GM19468 (cell line): ENCODE measurements around the gene MDGA2.
"Not testable (repeated sequence)": the region's sequence is repeated elsewhere in the genome, so short reads cannot be mapped to it uniquely, and the experiment has no call there.

Experiments
- ATAC-seq: cut with Tn5 transposase; IDR thresholded peaks from one replicate; pipeline ENCODE4 v1.9.1; 2021; ENCODE audit warnings: mild to moderate bottlenecking, moderate library complexity, moderate number of reproducible peaks; ENCODE audit not compliant: unreplicated experiment; ENCODE audit errors: extremely low read depth

Gene MDGA2

DNA sequence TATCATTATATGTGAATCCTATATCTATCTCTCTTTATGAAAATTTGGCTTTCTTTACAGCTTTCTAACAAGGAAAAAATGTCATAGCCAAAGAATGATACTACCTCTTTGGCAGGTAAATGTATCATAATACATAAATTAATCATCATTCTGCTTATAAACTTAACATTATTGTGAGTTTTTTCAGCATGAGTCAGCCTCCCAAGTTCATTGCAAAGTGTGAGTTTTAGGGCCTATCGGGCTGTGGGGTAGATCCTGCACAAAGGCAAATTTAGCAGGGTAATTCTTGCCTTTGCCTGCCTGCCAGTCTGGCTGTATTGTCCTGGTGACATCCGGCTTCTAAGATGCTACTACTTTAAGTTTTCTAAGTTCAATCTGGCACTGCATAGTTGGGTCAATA, 412.6 kb downstream of the MDGA2 start:
- ATAC-seq = no peak

DNA sequence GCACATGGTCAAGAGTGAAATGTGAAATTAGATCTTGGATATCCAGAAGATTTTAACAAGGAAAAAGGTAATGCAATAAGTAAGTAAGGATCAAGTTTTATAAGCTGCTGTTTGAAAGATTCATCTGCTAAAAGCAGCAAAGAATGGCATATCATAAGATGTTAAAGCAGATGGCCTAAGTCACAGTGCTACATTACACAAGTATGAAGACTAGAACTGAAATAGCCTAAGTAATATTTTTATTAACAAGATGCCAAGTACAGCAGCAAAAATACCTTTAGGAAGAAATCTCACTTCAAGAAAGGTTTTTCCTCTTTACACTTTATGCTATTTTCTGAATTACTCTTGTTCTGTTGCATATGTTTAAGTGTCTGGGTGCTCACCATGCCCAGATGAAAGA, 414.1 kb downstream of the MDGA2 start:
- ATAC-seq = no peak

DNA sequence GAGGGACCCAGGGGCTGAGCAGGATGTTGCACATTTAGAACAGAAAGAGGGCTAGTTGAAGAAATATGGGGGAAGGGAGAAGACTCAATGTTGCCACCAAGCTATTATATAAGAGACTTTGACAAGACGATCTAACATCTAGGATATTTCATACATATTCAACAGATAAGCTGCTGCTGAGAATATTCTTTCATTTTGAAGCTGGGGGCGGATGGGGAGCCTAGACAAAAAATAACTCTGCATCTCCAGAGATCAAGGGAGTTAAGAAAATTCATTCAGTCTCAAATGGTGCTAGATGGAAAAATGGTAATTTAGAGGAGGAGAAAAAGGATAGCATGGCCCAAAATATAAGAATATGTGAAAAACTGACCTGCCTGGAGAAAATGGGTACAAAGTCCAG, 415.6 kb downstream of the MDGA2 start:
- no peak for ATAC-seq

DNA sequence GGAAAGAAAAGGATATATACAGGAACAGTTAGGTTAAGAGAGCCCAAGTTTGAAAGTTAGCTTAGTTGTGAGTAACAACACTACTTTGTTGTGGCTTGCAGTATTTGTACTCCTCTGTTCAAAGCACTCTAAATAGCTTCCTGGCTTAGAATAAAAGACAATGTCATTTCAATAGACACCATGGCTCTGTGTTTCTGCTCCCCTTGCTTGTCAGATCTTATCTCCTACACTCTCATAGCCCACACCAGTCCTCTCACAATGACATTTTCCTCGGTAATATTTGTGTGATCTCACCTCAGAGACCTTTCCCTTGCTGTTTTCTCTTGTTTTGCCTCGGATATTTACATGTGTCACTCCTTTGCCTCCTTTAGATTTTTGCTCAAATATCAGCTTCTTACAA, 418.4 kb downstream of the MDGA2 start:
- no peak for ATAC-seq

GRCh38 chr14:47252802-47253201, 422.6 kb downstream of the MDGA2 start:
- ATAC-seq = no peak

GRCh38 chr14:47246367-47246766, 429.0 kb downstream of the MDGA2 start:
- no peak for ATAC-seq

GRCh38 chr14:47242579-47242978, 432.8 kb downstream of the MDGA2 start:
- ATAC-seq = not testable (repeated sequence)

DNA sequence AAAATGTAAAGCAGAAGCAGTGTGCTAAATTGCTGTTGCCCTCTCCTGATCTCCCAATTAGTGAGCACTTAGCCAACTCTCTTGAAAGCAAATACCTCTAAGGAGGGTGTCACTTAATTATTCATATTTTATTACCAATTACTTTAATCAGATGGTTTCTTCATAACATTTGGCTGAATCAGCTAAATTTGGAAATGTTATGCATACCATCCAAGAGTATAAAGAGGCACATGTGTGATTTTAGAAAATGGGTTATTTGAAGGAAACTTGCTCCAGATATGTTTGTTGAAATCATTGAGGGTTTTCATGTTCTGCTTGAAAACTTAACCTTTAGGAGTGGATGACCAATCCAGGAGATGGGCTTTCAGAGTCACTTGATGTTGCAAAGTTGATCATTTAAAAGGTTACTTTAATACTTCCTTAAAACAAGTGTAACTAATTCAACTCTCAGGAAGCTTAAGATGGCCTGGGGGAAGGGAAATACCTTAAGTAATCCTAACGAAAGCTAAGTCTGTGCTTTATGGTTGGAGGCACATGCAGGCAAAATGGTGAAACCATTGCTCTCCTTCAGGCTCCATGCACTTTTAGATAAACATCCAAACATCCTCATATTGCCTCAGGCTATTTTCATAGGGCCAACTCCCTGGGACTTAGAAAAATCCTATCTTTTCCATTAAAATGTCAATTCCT, 434.5 kb downstream of the MDGA2 start:
- ATAC-seq = no peak

- no peak for ATAC-seq
Measured at GRCh38 chr14:47235619-47236018, 439.8 kb downstream of the MDGA2 start.

DNA sequence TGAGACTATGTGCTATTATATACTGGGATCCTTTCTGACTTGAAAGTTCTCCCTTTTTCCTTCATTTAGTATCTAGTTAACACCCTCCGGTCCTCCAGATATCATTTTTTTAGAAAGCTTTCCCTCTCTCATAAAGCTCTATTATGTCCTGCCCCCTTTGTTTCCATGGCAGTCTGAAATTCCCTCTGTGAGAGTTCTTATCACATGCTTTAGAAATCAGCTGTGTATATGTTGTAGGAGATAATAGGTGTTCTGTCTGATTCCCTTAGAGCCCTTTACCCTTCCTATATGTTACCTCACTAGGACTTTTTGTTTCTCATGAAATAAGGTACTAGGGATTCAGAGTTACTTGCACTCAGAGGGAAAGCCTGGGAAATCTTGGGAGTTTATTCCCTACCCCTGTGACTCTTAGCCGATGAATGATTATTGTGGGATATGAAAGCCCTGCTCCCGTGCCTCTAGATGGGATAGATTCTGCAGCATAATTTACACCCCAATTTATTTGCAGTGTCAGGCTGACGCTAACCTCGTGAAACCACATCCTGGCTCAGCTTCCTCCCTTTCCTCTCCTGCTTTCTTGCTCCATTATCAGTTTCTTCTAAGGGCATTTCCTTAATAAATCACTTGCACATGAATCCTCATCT, 448.4 kb downstream of the MDGA2 start:
- no peak for ATAC-seq

- no peak for ATAC-seq
Measured at GRCh38 chr14:47223656-47224055, 451.7 kb downstream of the MDGA2 start.

DNA sequence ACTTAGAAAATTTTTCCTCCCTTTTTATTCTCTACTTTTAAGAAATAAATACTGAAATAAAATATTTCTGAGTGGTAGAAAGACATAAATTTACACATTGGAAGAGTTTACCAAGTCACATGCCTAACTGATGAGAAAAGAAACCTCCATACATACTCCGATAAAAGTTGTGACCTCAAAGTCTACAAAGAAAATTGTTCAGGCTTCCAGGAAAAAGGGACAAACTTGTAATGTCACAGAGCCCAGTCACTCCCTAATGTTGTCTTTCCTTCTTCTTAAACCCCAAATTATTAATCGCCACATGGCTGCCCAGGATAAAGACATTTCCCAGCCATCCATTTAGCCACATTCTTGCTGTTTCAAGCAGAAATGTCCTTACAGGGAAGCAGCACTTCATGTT, 455.3 kb downstream of the MDGA2 start:
- no peak for ATAC-seq

DNA sequence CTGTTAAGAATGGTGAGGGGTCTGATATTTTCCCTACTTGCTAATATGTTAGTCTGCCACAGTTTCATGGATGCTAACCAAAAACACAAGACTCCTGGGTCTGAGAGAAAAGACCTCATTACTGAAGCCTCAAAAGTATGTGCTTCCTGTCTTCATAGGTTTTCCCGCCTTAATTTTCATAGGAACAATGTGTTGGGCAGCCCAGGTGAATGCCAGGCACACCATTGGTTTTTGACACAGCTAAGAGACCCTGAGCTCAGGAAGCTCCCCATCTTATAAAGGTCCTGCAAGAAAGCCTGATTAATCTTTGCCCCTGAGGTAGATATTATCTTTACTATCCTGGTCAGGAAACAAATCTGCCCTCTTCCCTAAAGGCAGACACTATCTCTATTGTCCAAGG, 464.1 kb downstream of the MDGA2 start:
- ATAC-seq = no peak

DNA sequence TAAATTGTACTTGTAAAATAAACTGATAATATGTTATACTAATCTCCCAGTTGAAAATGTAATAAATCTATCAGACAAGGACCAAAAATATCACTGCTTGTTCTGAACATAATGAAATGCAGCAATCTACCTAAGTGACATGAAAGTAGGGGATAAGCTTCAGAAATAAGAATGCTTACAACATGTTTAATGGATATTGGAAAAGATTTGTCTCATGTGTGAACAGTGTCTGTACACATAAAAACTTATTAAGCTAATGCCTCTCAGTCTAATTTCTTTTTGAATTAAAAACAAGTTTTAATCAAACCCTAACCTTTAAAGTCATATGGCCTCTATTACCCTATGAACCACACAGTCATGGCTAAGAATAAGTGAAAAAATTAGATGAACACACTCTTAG, 465.3 kb downstream of the MDGA2 start:
- ATAC-seq = no peak

- no peak for ATAC-seq
Measured at GRCh38 chr14:47208434-47208833, 467.0 kb downstream of the MDGA2 start.

DNA sequence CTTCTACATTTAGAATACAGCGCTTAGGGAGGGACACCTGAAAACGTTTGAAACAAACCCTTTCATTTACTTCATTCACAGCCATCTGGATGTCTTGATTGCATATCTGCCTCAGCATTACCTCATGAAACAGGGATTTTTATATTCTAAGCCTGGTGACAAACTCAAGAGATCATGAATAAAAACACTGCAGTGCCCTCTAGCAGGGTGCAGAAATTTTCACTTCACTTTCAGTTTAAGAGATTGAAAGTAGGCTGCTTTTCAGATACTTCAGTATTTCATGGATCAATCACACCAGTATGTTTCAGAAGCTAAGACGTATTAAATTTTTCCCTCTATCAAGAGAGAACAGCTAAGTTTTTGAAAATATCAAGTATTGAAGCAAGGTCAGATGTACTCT, 467.8 kb downstream of the MDGA2 start:
- ATAC-seq = no peak

DNA sequence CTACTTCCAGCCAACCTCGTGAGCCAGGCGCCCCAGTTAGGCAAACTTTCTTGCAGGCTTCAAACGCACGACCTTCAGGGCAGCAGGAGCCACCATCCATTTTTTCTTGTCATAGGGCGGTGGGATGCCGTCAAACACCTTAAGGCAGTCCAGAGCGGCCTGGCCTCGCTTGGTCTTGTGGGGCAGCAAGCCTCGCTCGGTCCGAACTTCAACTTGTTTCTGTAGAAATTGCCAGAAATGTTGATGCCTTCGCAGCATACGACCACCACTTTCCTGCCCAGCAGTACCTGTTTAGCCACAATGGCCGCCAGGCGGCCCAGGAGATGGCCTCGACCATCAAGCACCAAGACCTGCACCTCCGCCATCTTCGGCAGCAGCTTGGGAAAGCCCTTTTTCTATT, 474.7 kb downstream of the MDGA2 start:
- ATAC-seq = no peak

DNA sequence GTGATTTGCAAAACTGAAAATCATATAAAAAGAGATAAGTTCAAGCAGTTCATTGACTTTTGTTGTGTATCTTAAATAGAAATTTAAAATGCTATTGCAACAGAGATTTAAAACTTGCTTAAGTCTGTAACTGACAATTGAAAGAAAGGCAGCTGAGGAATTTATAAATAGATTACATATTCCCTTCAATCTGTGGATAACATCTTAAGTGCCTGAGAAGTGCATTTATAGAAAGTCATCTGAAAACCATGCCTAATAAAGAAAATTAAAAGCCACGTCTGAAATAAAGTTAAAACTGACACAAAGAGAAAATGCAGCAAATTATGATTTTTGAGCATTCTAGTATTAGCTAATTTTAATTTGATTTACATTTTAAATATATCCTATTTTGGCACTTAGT, 479.8 kb downstream of the MDGA2 start:
- ATAC-seq = no peak

- no peak for ATAC-seq
Measured at GRCh38 chr14:47194055-47194454, 481.4 kb downstream of the MDGA2 start.

- ATAC-seq = not testable (repeated sequence)
Measured at GRCh38 chr14:47192203-47192602, 483.2 kb downstream of the MDGA2 start.

GRCh38 chr14:47191700-47192099, 483.7 kb downstream of the MDGA2 start:
- ATAC-seq = no peak

DNA sequence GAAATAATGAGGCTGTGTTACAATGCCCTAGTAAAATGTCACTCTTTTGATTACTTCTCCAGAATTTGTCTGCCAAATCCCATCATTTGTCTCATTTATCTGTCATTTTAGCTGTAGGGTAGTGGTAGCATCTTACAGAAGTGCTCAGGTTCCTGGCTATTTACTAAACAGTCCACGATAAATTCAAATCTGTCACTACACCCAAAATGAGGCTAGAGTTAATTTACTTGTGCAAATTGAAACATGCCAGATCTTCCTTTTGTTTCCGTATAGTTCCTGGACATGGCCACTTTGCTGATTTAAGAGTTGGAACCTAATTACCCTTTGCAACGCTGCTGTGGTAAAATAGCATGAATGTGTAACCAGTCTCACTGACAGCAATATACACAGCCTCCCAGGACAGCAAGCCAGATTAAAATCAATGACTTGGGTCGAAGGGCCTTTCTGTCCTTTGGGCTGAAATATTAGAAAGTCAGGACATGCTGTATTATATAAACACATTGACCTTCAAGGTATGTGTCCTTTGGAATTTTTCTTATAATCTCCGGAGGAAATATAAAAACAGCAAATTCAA, 485.4 kb downstream of the MDGA2 start:
- no peak for ATAC-seq
